Mesenchymal stem cell (in vitro differentiated cells and primary cell): Measurements from ENCODE around the gene ADGRV1.

ENCODE experiments used
- DNase-seq: peaks from one replicate; pipeline ENCODE4 v3.0.0-alpha.2; 2013
- H2AFZ ChIP-seq: one replicate; pipeline ENCODE4 v1.6.1; 2013; ENCODE audit warnings: low read depth, mild to moderate bottlenecking, control low read depth, inconsistent platforms, low read length, moderate library complexity
- H2AK5ac ChIP-seq: 2 replicates; pipeline ENCODE4 v1.6.1; 2013; ENCODE audit warnings: low read length, moderate library complexity, mild to moderate bottlenecking, inconsistent platforms; ENCODE audit not compliant: severe bottlenecking
- H2BK120ac ChIP-seq: one replicate; pipeline ENCODE4 v1.6.1; 2013; ENCODE audit warnings: low read depth, mild to moderate bottlenecking, inconsistent platforms, low read length, moderate library complexity
- H2BK12ac ChIP-seq, 2 experiments: one replicate each; pipeline ENCODE4 v1.6.1; 2013; ENCODE audit warnings: inconsistent platforms in 2 of 2, low read length in 2 of 2, mild to moderate bottlenecking in 2 of 2, moderate library complexity in 2 of 2, control low read depth in 1 of 2
- H2BK15ac ChIP-seq: one replicate; pipeline ENCODE4 v1.6.1; 2013; ENCODE audit warnings: mild to moderate bottlenecking, low read depth, inconsistent platforms; ENCODE audit not compliant: poor library complexity, severe bottlenecking
- H2BK5ac ChIP-seq: 2 replicates; pipeline ENCODE4 v1.6.1; 2013; ENCODE audit warnings: low read depth, mild to moderate bottlenecking, low read length, control low read depth, inconsistent platforms; ENCODE audit not compliant: poor library complexity, severe bottlenecking
- H3K14ac ChIP-seq, 2 experiments: one replicate each; pipeline ENCODE4 v1.6.1; 2013; ENCODE audit warnings: inconsistent platforms in 2 of 2, low read length in 2 of 2, control low read depth in 1 of 2, mild to moderate bottlenecking in 1 of 2, moderate library complexity in 1 of 2
- H3K18ac ChIP-seq, 2 experiments: one replicate each; pipeline ENCODE4 v1.6.1; 2013; ENCODE audit warnings: inconsistent platforms in 2 of 2, low read length in 2 of 2, control low read depth in 1 of 2, low read depth in 1 of 2, mild to moderate bottlenecking in 1 of 2
- H3K23ac ChIP-seq, 2 experiments: one replicate each; pipeline ENCODE4 v1.6.1; 2013; ENCODE audit warnings: inconsistent platforms in 2 of 2, low read length in 2 of 2, mild to moderate bottlenecking in 2 of 2, moderate library complexity in 2 of 2, control low read depth in 1 of 2
- H3K27ac ChIP-seq: 2 replicates; pipeline ENCODE4 v1.5.1; 2013; ENCODE audit warnings: mild to moderate bottlenecking, moderate library complexity, low read length, control low read depth, inconsistent platforms; ENCODE audit not compliant: poor library complexity, severe bottlenecking
- H3K27me3 ChIP-seq, 2 experiments: 2 replicates each; pipeline versions ENCODE4 v1.6.1 to v1.7.0; 2013; ENCODE audit warnings: low read length in 2 of 2, mild to moderate bottlenecking in 2 of 2, moderate library complexity in 2 of 2, control low read depth in 1 of 2, inconsistent platforms in 1 of 2; ENCODE audit not compliant: control insufficient read depth in 1 of 2, insufficient read depth in 1 of 2
- H3K36me3 ChIP-seq, 2 experiments: 2 replicates each; pipeline versions ENCODE4 v1.6.1 to v1.7.0; 2013; ENCODE audit warnings: low read length in 2 of 2, control low read depth in 1 of 2, inconsistent platforms in 1 of 2, low read depth in 1 of 2, mild to moderate bottlenecking in 1 of 2; ENCODE audit not compliant: insufficient read depth in 2 of 2, control insufficient read depth in 1 of 2
- H3K4ac ChIP-seq, 2 experiments: one replicate each; pipeline ENCODE4 v1.6.1; 2013; ENCODE audit warnings: inconsistent platforms in 2 of 2, low read length in 2 of 2, mild to moderate bottlenecking in 2 of 2, moderate library complexity in 2 of 2, control low read depth in 1 of 2, low read depth in 1 of 2
- H3K4me1 ChIP-seq: 2 replicates; pipeline ENCODE4 v1.6.1; 2013; ENCODE audit warnings: low read depth, low read length, control low read depth; ENCODE audit not compliant: control insufficient read depth, insufficient read depth
- H3K4me2 ChIP-seq: 2 replicates; pipeline ENCODE4 v1.6.1; 2013; ENCODE audit warnings: low read length, mild to moderate bottlenecking, inconsistent platforms; ENCODE audit not compliant: poor library complexity, severe bottlenecking
- H3K4me3 ChIP-seq, 2 experiments: 2 replicates each; pipeline versions ENCODE4 v1.5.1 to v1.7.0; 2013; ENCODE audit warnings: low read length in 2 of 2, mild to moderate bottlenecking in 2 of 2, control low read depth in 1 of 2, low read depth in 1 of 2; ENCODE audit not compliant: insufficient read depth in 1 of 2
- H3K79me1 ChIP-seq: replicated peaks from 2 replicates; pipeline ENCODE4 v1.6.1; 2013; ENCODE audit warnings: mild to moderate bottlenecking, control low read depth, low read length, inconsistent platforms; ENCODE audit not compliant: poor library complexity, severe bottlenecking
- H3K9ac ChIP-seq: 2 replicates; pipeline ENCODE4 v1.7.0; 2013; ENCODE audit warnings: mild to moderate bottlenecking, low read length, moderate library complexity
- H3K9me3 ChIP-seq: 2 replicates; pipeline ENCODE4 v1.7.0; 2013; ENCODE audit warnings: mild to moderate bottlenecking, low read length; ENCODE audit not compliant: control insufficient read depth
- H4K8ac ChIP-seq: one replicate; pipeline ENCODE4 v1.6.1; 2013; ENCODE audit warnings: inconsistent platforms, mild to moderate bottlenecking, low read length, moderate library complexity
- H4K91ac ChIP-seq: one replicate; pipeline ENCODE4 v1.6.1; 2013; ENCODE audit warnings: mild to moderate bottlenecking, low read length, inconsistent platforms
- WGBS: methylation state at CpG from one replicate; pipeline ENCODE4 v1.1.7; 2013; ENCODE audit warnings: mixed read lengths; 5-methylcytosine and 5-hydroxymethylcytosine counted together

ADGRV1 gene

GRCh38 chr5:91164424-91164823 lies 605.8 kb downstream of the ADGRV1 start:
- no peak overlapping the region for H3K14ac ChIP-seq
- no peak overlapping the region for H3K4me2 ChIP-seq
- no peak overlapping the region for H2BK120ac ChIP-seq
- no peak overlapping the region for H2BK12ac ChIP-seq
- H2BK5ac ChIP-seq: no peak overlapping the region
- H3K27ac ChIP-seq: no peak overlapping the region
- H2AFZ ChIP-seq: no peak overlapping the region
- no peak overlapping the region for H3K4me3 ChIP-seq
- DNase-seq: no peak
- no peak overlapping the region for H4K91ac ChIP-seq
- no peak overlapping the region for H4K8ac ChIP-seq
- no peaks in the 10 kb centered on the region for H3K79me1 ChIP-seq
- 86% methylated on average over 3 of the region's 3 CpGs for WGBS
- peaks cover 7% of the 10 kb centered on the region for H3K4me1 ChIP-seq
- H3K23ac ChIP-seq: no peak overlapping the region
- no peaks in the 10 kb centered on the region for H3K36me3 ChIP-seq
- no peaks in the 10 kb centered on the region for H3K9me3 ChIP-seq
- no peaks in the 10 kb centered on the region for H3K27me3 ChIP-seq
- no peak overlapping the region for H3K9ac ChIP-seq
- no peak overlapping the region for H3K18ac ChIP-seq
- H2BK15ac ChIP-seq: no peak overlapping the region
- no peak overlapping the region for H3K4ac ChIP-seq
- H2AK5ac ChIP-seq: no peak overlapping the region

- Histone ChIP-seq H3K36me3 (no peaks in the 10 kb centered on the region), H3K9me3 (no peaks in the 10 kb centered on the region), H3K79me1 (no peaks in the 10 kb centered on the region), H3K4me1 (peaks cover 7% of the 10 kb centered on the region), H3K4me3 (no peak overlapping the region), H2AK5ac (no peak overlapping the region), H3K23ac (no peak overlapping the region), H3K4ac (no peak overlapping the region), H2BK12ac (peak overlapping the region in 1 of 2 experiments; percentile 54), H2AFZ (no peak overlapping the region), H2BK5ac (no peak overlapping the region), H3K27me3 (no peaks in the 10 kb centered on the region), H2BK15ac (no peak overlapping the region), H2BK120ac (no peak overlapping the region), H3K9ac (no peak overlapping the region), H4K91ac (no peak overlapping the region), H3K27ac (no peak overlapping the region), H4K8ac (no peak overlapping the region), H3K4me2 (no peak overlapping the region), H3K18ac (no peak overlapping the region), H3K14ac (no peak overlapping the region)
- WGBS: 38% methylated on average over 3 of the region's 3 CpGs
- peak; percentile 56 for DNase-seq
Measured at GRCh38 chr5:91166059-91166807, 607.6 kb downstream of the ADGRV1 start.

- Histone ChIP-seq H3K9ac (no peak overlapping the region), H3K27me3 (no peaks in the 10 kb centered on the region), H3K4ac (no peak overlapping the region), H3K4me1 (no peaks in the 10 kb centered on the region), H4K8ac (no peak overlapping the region), H3K27ac (no peak overlapping the region), H2BK120ac (no peak overlapping the region), H3K14ac (no peak overlapping the region), H2AK5ac (no peak overlapping the region), H2BK15ac (no peak overlapping the region), H3K4me2 (no peak overlapping the region), H3K79me1 (no peaks in the 10 kb centered on the region), H2AFZ (no peak overlapping the region), H4K91ac (no peak overlapping the region), H3K18ac (no peak overlapping the region), H3K9me3 (no peaks in the 10 kb centered on the region), H2BK12ac (no peak overlapping the region), H3K23ac (no peak overlapping the region), H3K36me3 (no peaks in the 10 kb centered on the region), H2BK5ac (no peak overlapping the region), H3K4me3 (no peak overlapping the region)
- no peak for DNase-seq
- no CpG with 5 or more reads among the region's 1 CpG for WGBS
Measured at GRCh38 chr5:91168859-91169258, 610.3 kb downstream of the ADGRV1 start.

GRCh38 chr5:91170266-91170665 lies 611.7 kb downstream of the ADGRV1 start:
- no peaks in the 10 kb centered on the region for H3K36me3 ChIP-seq
- H3K9me3 ChIP-seq: no peaks in the 10 kb centered on the region
- no peak overlapping the region for H2BK12ac ChIP-seq
- H3K9ac ChIP-seq: peak overlapping the region; percentile 73
- no peaks in the 10 kb centered on the region for H3K27me3 ChIP-seq
- no peaks in the 10 kb centered on the region for H3K4me1 ChIP-seq
- H2AFZ ChIP-seq: no peak overlapping the region
- no peak overlapping the region for H4K8ac ChIP-seq
- no peak overlapping the region for H2BK15ac ChIP-seq
- no peak overlapping the region for H2AK5ac ChIP-seq
- DNase-seq: peak; percentile 63
- no peak overlapping the region for H3K18ac ChIP-seq
- no peak overlapping the region for H3K4ac ChIP-seq
- no peaks in the 10 kb centered on the region for H3K79me1 ChIP-seq
- H3K4me2 ChIP-seq: no peak overlapping the region
- H4K91ac ChIP-seq: no peak overlapping the region
- H2BK5ac ChIP-seq: no peak overlapping the region
- no peak overlapping the region for H3K23ac ChIP-seq
- H3K4me3 ChIP-seq: no peak overlapping the region
- no peak overlapping the region for H3K27ac ChIP-seq
- no peak overlapping the region for H2BK120ac ChIP-seq
- WGBS: no CpG with 5 or more reads among the region's 1 CpG
- no peak overlapping the region for H3K14ac ChIP-seq
